DND-41 (cell line): ENCODE data around the gene DDX43.
"Not testable (repeated sequence)": the region's sequence is repeated elsewhere in the genome, so short reads cannot be mapped to it uniquely, and the experiment has no call there.

Experiments
- ATAC-seq: fragments of 200-7000 bp; cut with Tn5 transposase; 3 replicates; pipeline ENCODE4 v1.9.1; 2021; ENCODE audit warnings: low read depth; ENCODE audit not compliant: insufficient read depth
- DNase-seq: peaks from one replicate; pipeline ENCODE4 v3.0.0-alpha.2; 2020
- H2AFZ ChIP-seq: 2 replicates; pipeline ENCODE4 v1.6.0; 2012; ENCODE audit warnings: low read depth, low read length
- H3K27ac ChIP-seq: 2 replicates; pipeline ENCODE4 v1.5.1; 2012; ENCODE audit warnings: low read length, inconsistent platforms
- H3K27me3 ChIP-seq: fragments of 200-600 bp; sonication (generic); 2 replicates; pipeline ENCODE4 v1.6.0; 2012; ENCODE audit warnings: low read length, mild to moderate bottlenecking, inconsistent platforms; ENCODE audit not compliant: insufficient read depth, poor library complexity
- H3K36me3 ChIP-seq: 2 replicates; pipeline ENCODE4 v1.5.1; 2012; ENCODE audit warnings: low read length, inconsistent platforms; ENCODE audit not compliant: insufficient read depth
- H3K4me1 ChIP-seq: 2 replicates; pipeline ENCODE4 v1.5.1; 2012; ENCODE audit warnings: mild to moderate bottlenecking, low read length; ENCODE audit not compliant: insufficient read depth
- H3K4me2 ChIP-seq: 2 replicates; pipeline ENCODE4 v1.6.0; 2012; ENCODE audit warnings: mild to moderate bottlenecking, moderate library complexity, low read length, inconsistent platforms; ENCODE audit not compliant: insufficient read depth
- H3K4me3 ChIP-seq, 2 experiments: fragments of 200-600 bp in 1 of 2; shearing (Covaris generic) in 1 of 2; 2 replicates each; pipeline ENCODE4 v1.5.1; 2012 to 2016; ENCODE audit warnings: inconsistent platforms in 2 of 2, low read length in 2 of 2, mild to moderate bottlenecking in 2 of 2, low read depth in 1 of 2, moderate library complexity in 1 of 2
- H3K79me2 ChIP-seq: 2 replicates; pipeline ENCODE4 v1.6.0; 2012; ENCODE audit warnings: low read length, inconsistent platforms; ENCODE audit not compliant: insufficient read depth
- H3K9ac ChIP-seq: 2 replicates; pipeline ENCODE4 v1.6.0; 2012; ENCODE audit warnings: low read depth, mild to moderate bottlenecking, inconsistent platforms, low read length, moderate library complexity
- H3K9me3 ChIP-seq: 2 replicates; pipeline ENCODE4 v1.5.1; 2012; ENCODE audit warnings: low read length, moderate library complexity, mild to moderate bottlenecking, inconsistent platforms; ENCODE audit not compliant: insufficient read depth, severe bottlenecking
- H4K20me1 ChIP-seq: 2 replicates; pipeline ENCODE4 v1.6.0; 2012; ENCODE audit warnings: low read length; ENCODE audit not compliant: insufficient read depth
- EZH2 ChIP-seq: IDR thresholded peaks from 3 replicates; pipeline ENCODE4 v1.6.1; 2012; ENCODE audit warnings: borderline replicate concordance, low read depth, mild to moderate bottlenecking, moderate library complexity, low read length, inconsistent platforms; ENCODE audit not compliant: severe bottlenecking
- TF ChIP-seq, protein P1 (sequence below): IDR thresholded peaks from 2 replicates; pipeline ENCODE4 v1.5.1; 2012; ENCODE audit warnings: borderline replicate concordance, low read length, moderate library complexity, mild to moderate bottlenecking; ENCODE audit not compliant: poor library complexity, severe bottlenecking; ENCODE audit errors: extremely low read depth

The DDX43 gene

DNA sequence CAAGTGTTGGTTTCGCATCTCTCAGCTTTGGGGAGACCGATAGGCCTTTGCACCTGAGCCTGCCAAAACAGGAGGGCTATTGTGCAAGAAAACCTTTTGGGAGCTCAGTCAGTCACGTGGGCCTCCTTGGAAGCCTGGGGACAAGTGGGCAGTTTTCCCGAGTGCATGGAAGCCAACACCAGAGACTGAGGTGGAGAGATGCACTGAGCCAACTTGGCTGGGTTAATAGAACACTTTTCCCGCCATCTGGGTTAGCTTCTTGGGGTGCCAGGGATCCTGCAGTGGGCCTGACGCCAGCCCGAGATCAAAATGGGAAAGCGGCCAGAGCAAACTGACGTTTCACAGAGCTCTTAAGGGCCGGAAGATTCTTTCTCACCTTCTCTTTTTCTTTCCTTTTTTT is 22.1 kb upstream of the DDX43 start:
- Histone ChIP-seq H3K9ac (no peak overlapping the region), H3K4me1 (no peaks in the 10 kb centered on the region), H3K27me3 (no peaks in the 10 kb centered on the region), H2AFZ (no peak overlapping the region), H3K4me2 (no peak overlapping the region), H3K4me3 (no peak overlapping the region), H3K9me3 (peaks cover 8% of the 10 kb centered on the region), H3K27ac (no peak overlapping the region), H3K79me2 (no peaks in the 10 kb centered on the region), H4K20me1 (no peaks in the 10 kb centered on the region), H3K36me3 (no peaks in the 10 kb centered on the region)
- no peak for TF ChIP-seq EZH2
- TF ChIP-seq, protein P1, sequence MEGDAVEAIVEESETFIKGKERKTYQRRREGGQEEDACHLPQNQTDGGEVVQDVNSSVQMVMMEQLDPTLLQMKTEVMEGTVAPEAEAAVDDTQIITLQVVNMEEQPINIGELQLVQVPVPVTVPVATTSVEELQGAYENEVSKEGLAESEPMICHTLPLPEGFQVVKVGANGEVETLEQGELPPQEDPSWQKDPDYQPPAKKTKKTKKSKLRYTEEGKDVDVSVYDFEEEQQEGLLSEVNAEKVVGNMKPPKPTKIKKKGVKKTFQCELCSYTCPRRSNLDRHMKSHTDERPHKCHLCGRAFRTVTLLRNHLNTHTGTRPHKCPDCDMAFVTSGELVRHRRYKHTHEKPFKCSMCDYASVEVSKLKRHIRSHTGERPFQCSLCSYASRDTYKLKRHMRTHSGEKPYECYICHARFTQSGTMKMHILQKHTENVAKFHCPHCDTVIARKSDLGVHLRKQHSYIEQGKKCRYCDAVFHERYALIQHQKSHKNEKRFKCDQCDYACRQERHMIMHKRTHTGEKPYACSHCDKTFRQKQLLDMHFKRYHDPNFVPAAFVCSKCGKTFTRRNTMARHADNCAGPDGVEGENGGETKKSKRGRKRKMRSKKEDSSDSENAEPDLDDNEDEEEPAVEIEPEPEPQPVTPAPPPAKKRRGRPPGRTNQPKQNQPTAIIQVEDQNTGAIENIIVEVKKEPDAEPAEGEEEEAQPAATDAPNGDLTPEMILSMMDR: no peak
- DNase-seq (no peak), ATAC-seq (no peak)

DNA sequence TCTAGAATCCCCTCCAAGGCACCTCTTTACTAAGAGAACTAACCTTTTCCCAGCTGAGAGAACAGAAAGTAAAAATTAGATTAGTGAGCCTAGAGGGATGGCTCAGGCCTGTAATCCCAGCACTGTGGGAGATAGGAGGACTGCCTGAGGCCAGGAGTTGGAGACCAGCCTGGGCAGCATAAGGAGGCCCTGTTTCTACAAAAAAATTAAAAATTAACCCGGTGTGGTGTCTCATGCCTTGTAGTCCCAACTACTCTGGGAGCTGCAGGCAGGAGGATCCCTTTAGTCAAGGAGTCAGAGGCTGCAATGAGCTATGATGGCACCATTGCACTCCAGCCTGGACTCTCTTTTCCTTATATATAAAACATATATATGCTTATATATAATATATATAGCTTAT is 19.4 kb upstream of the DDX43 start:
- Histone ChIP-seq H3K9me3 (peaks cover 8% of the 10 kb centered on the region), H3K9ac (no peak overlapping the region), H3K27me3 (no peaks in the 10 kb centered on the region), H3K36me3 (no peaks in the 10 kb centered on the region), H2AFZ (no peak overlapping the region), H3K27ac (no peak overlapping the region), H3K79me2 (no peaks in the 10 kb centered on the region), H4K20me1 (no peaks in the 10 kb centered on the region), H3K4me1 (no peaks in the 10 kb centered on the region), H3K4me3 (no peak overlapping the region), H3K4me2 (no peak overlapping the region)
- ATAC-seq (no peak), DNase-seq (no peak)
- no peak for TF ChIP-seq EZH2
- TF ChIP-seq, protein P1: no peak

DNA sequence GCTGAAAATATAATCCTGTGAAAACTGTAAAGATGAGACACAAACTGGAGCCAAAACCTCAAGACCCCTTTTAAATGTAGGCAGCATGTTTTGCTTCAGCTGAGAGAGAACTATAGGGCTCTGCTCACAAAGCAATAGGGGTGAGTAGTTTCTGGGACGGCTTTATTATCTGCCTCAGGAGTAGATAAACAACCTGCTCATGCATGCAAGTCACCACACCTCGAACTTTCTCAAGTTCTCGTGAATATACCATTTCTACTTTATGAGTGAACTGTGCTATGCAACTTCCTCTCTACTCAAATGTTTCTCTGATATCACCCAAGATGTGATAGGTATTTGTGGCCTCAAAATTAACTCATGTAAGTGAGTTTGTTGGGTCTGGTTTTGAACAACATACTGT is 17.4 kb upstream of the DDX43 start:
- H2AFZ ChIP-seq: no peak overlapping the region

DNA sequence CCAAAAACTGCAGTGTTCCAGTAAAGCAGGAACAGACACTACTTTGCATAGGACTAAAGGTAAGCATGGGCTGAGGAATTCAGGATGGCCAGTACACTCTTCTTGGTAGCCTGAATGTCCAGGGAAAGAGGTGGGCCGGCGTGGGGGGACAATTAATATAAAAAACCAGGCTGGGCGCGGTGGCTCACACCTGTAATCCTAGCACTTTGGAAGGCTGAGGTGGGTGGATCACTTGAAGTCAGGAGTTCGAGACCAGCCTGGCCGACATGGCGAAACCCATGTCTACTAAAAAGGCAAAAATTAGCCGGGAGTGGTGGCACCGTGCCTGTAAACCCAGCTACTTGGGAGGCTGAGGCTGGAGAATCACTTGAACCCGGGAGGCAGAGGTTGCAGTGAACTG is 13.1 kb upstream of the DDX43 start:
- not testable (repeated sequence) for H3K4me2 ChIP-seq, H2AFZ ChIP-seq, ATAC-seq

More for the DNA sequence above, 17.4 kb upstream of the DDX43 start:
- Histone ChIP-seq H3K9ac (no peak overlapping the region), H4K20me1 (no peaks in the 10 kb centered on the region), H3K4me3 (no peak overlapping the region), H3K36me3 (no peaks in the 10 kb centered on the region), H3K4me2 (no peak overlapping the region), H3K9me3 (peaks cover 3% of the 10 kb centered on the region), H3K27me3 (no peaks in the 10 kb centered on the region), H3K4me1 (no peaks in the 10 kb centered on the region), H3K79me2 (no peaks in the 10 kb centered on the region), H3K27ac (no peak overlapping the region)
- ATAC-seq (no peak), DNase-seq (no peak)
- TF ChIP-seq, protein P1: no peak
- no peak for TF ChIP-seq EZH2

More for the DNA sequence above, 13.1 kb upstream of the DDX43 start:
- not testable (repeated sequence) for H3K9ac ChIP-seq, H3K9me3 ChIP-seq, DNase-seq, H3K4me3 ChIP-seq, H3K27ac ChIP-seq, H3K4me1 ChIP-seq, H4K20me1 ChIP-seq, H3K79me2 ChIP-seq, H3K36me3 ChIP-seq, H3K27me3 ChIP-seq
